HCT116 (cell line): ENCODE measurements around the gene REN. TPM values are rescaled to one million over a fixed set of nuclear protein-coding genes. Genes with fewer than 3 reads are reported as not detected.

Experiments used
- ATAC-seq: fragments of 200-7000 bp; cut with Tn5 transposase; 2 replicates; pipeline ENCODE4 v1.9.1; 2020; ENCODE audit warnings: mild to moderate bottlenecking, moderate library complexity
- BruUV-seq: library from RNA; stranded (reverse); fragments of 400-500 nt; replicated peaks from 2 replicates; lab custom pipeline; 2021; lab: Mats Ljungman, UMichigan
- CTCF ChIA-PET: fragments of 300-600 bp; sonication (Branson Sonifier 250); formaldehyde crosslinking; loops from one replicate; lab custom pipeline; 2021; ENCODE audit warnings: antibody characterized with exemption; lab: Charles Lee
- POLR2A ChIA-PET: fragments of 300-600, 350-600 bp; sonication (Branson Sonifier 250); formaldehyde crosslinking; loops from one replicate; lab custom pipeline; 2021; ENCODE audit warnings: antibody characterized with exemption; lab: Charles Lee
- RAD21 ChIA-PET, 2 experiments: fragments of 300-600 bp; sonication (Branson Sonifier 250); formaldehyde crosslinking; loops; one replicate each; lab custom pipeline; 2023; ENCODE audit warnings: low total read pairs in 2 of 2; ENCODE audit not compliant: uncharacterized antibody in 2 of 2, unreplicated experiment in 2 of 2, low non-redundant PET in 1 of 2; lab: Charles Lee
- DNase-seq: peaks from one replicate; pipeline ENCODE4 v3.0.0-alpha.2; 2010; ENCODE audit warnings: low read depth, low spot score
- H2AFZ ChIP-seq: fragments of 200-600 bp; shearing (Covaris generic), sonication (generic); 2 replicates; pipeline ENCODE4 v1.6.1; 2017; ENCODE audit warnings: low read depth, mixed run types, mixed read lengths, antibody characterized with exemption, low read length; ENCODE audit not compliant: poor library complexity, severe bottlenecking
- H3K27ac ChIP-seq: 2 replicates; pipeline ENCODE4 v1.5.1; 2012; ENCODE audit warnings: low read depth, low read length
- H3K27me3 ChIP-seq: fragments of 200-600 bp; sonication (generic); 2 replicates; pipeline ENCODE4 v1.6.1; 2016; ENCODE audit warnings: mixed run types, low read length, mixed read lengths; ENCODE audit not compliant: insufficient read depth
- H3K36me3 ChIP-seq, 2 experiments: fragments of 200-500 bp in 1 of 2; fragments of 200-600 bp in 1 of 2; sonication (Bioruptor generic) in 1 of 2; sonication (generic) in 1 of 2; 2 replicates each; pipeline versions ENCODE4 v1.5.1 to v1.6.1; 2014 to 2016; ENCODE audit warnings: low read length in 2 of 2, inconsistent platforms in 1 of 2, mixed read lengths in 1 of 2, mixed run types in 1 of 2; ENCODE audit not compliant: insufficient read depth in 2 of 2, control insufficient read depth in 1 of 2
- H3K4me1 ChIP-seq, 2 experiments: fragments of 200-600 bp in 1 of 2; sonication (generic) in 1 of 2; 2 replicates each; pipeline versions ENCODE4 v1.5.1 to v1.6.1; 2012 to 2017; ENCODE audit warnings: low read length in 2 of 2, inconsistent platforms in 1 of 2, mild to moderate bottlenecking in 1 of 2, mixed read lengths in 1 of 2, mixed run types in 1 of 2, moderate library complexity in 1 of 2; ENCODE audit not compliant: insufficient read depth in 2 of 2, control insufficient read depth in 1 of 2
- H3K4me2 ChIP-seq: fragments of 200-600 bp; sonication (generic); 2 replicates; pipeline ENCODE4 v1.6.1; 2017; ENCODE audit warnings: mixed run types, low read length, mixed read lengths
- H3K4me3 ChIP-seq, 2 experiments: fragments of 200-600 bp in 1 of 2; sonication (generic) in 1 of 2; replicated peaks in 1 of 2; 2 replicates each; pipeline ENCODE4 v1.5.1; 2011 to 2016; ENCODE audit warnings: low read length in 2 of 2, control low read depth in 1 of 2, low read depth in 1 of 2, mild to moderate bottlenecking in 1 of 2, mixed read lengths in 1 of 2, mixed run types in 1 of 2
- H3K79me2 ChIP-seq: fragments of 200-600 bp; sonication (generic); 2 replicates; pipeline ENCODE4 v1.6.1; 2017; ENCODE audit warnings: mild to moderate bottlenecking, mixed run types, low read length, moderate library complexity, mixed read lengths; ENCODE audit not compliant: insufficient read depth
- H3K9ac ChIP-seq: fragments of 200-600 bp; sonication (generic); 2 replicates; pipeline ENCODE4 v1.6.1; 2016; ENCODE audit warnings: low read length, mixed read lengths
- H3K9me2 ChIP-seq: fragments of 200-600 bp; sonication (generic), shearing (Covaris generic); 2 replicates; pipeline ENCODE4 v1.6.1; 2017; ENCODE audit warnings: mixed run types, mild to moderate bottlenecking, moderate library complexity; ENCODE audit not compliant: insufficient read depth
- H3K9me3 ChIP-seq, 2 experiments: fragments of 200-500 bp in 1 of 2; fragments of 200-600 bp in 1 of 2; sonication (Bioruptor generic) in 1 of 2; sonication (generic) in 1 of 2; 2 replicates each; pipeline ENCODE4 v1.6.1; 2014 to 2017; ENCODE audit warnings: low read length in 2 of 2, mixed read lengths in 2 of 2, inconsistent platforms in 1 of 2, low read depth in 1 of 2, mild to moderate bottlenecking in 1 of 2, mixed run types in 1 of 2, moderate library complexity in 1 of 2; ENCODE audit not compliant: control insufficient read depth in 1 of 2, insufficient read depth in 1 of 2
- H4K20me1 ChIP-seq: fragments of 200-600 bp; sonication (generic), shearing (Covaris generic); 2 replicates; pipeline ENCODE4 v1.6.1; 2017; ENCODE audit warnings: mixed run types, mild to moderate bottlenecking, moderate library complexity; ENCODE audit not compliant: insufficient read depth
- ATF3 ChIP-seq: IDR thresholded peaks from 2 replicates; pipeline ENCODE4 v1.6.1; 2012
- CBX3 ChIP-seq: IDR thresholded peaks from 2 replicates; pipeline ENCODE4 v1.6.1; 2012; ENCODE audit warnings: low read depth
- CEBPB ChIP-seq: IDR thresholded peaks from 2 replicates; pipeline ENCODE4 v1.6.1; 2012; ENCODE audit warnings: low read depth
- EZH2 ChIP-seq: fragments of 200-600 bp; sonication (generic); IDR thresholded peaks from 2 replicates; pipeline ENCODE4 v1.6.1; 2017; ENCODE audit warnings: antibody characterized with exemption, mixed run types
- EZH2phosphoT487 ChIP-seq: fragments of 200-600 bp; IDR thresholded peaks from 2 replicates; pipeline ENCODE4 v1.6.1; 2018; ENCODE audit warnings: antibody characterized with exemption, borderline replicate concordance
- FOSL1 ChIP-seq: IDR thresholded peaks from 2 replicates; pipeline ENCODE4 v1.6.1; 2012; ENCODE audit warnings: low read depth
- JUND ChIP-seq: IDR thresholded peaks from 2 replicates; pipeline ENCODE4 v1.6.1; 2012
- MAX ChIP-seq: IDR thresholded peaks from 2 replicates; pipeline ENCODE4 v1.6.1; 2012
- POLR2A ChIP-seq: IDR thresholded peaks from 2 replicates; pipeline ENCODE4 v1.7.0; 2011; ENCODE audit warnings: borderline replicate concordance; ENCODE audit not compliant: insufficient read depth, insufficient read length; ENCODE audit errors: extremely low read depth
- RAD21 ChIP-seq: IDR thresholded peaks from 2 replicates; pipeline ENCODE4 v1.6.1; 2012; ENCODE audit warnings: low read depth, mild to moderate bottlenecking
- REST ChIP-seq: IDR thresholded peaks from 2 replicates; pipeline ENCODE4 v1.6.1; 2012; ENCODE audit warnings: low read depth
- SIN3A ChIP-seq: IDR thresholded peaks from 2 replicates; pipeline ENCODE4 v1.6.1; 2012; ENCODE audit warnings: low read depth
- SP1 ChIP-seq: IDR thresholded peaks from 2 replicates; pipeline ENCODE4 v1.6.1; 2012; ENCODE audit warnings: low read depth
- SRF ChIP-seq: IDR thresholded peaks from 2 replicates; pipeline ENCODE4 v1.6.1; 2012; ENCODE audit warnings: low read depth
- TCF7L2 ChIP-seq: IDR thresholded peaks from 2 replicates; pipeline ENCODE4 v1.7.0; 2011; ENCODE audit warnings: borderline replicate concordance, inconsistent platforms; ENCODE audit not compliant: insufficient read depth, insufficient read length; ENCODE audit errors: extremely low read depth
- YY1 ChIP-seq: IDR thresholded peaks from 2 replicates; pipeline ENCODE4 v1.6.1; 2011; ENCODE audit warnings: low read length, low read depth, moderate library complexity, mild to moderate bottlenecking; ENCODE audit not compliant: insufficient replicate concordance; ENCODE audit errors: extremely low read depth
- ZBTB33 ChIP-seq: IDR thresholded peaks from 2 replicates; pipeline ENCODE4 v1.6.1; 2011; ENCODE audit warnings: mild to moderate bottlenecking, low read length, moderate library complexity; ENCODE audit not compliant: insufficient replicate concordance; ENCODE audit errors: extremely low read depth
- ZFX ChIP-seq: fragments of 450-650 bp; IDR thresholded peaks from 2 replicates; pipeline ENCODE4 v1.6.1; 2017
- ZNF274 ChIP-seq: fragments of 200-500 bp; sonication (Bioruptor generic); IDR thresholded peaks from 2 replicates; pipeline ENCODE4 v1.6.1; 2014; ENCODE audit warnings: mild to moderate bottlenecking, low read depth, low read length, inconsistent platforms
- intact Hi-C: fragments of 100-400 bp; cut with micrococcal nuclease; formaldehyde crosslinking; loops from 2 replicates; pipeline ENCODE4 v1.10.0; 2022
- total RNA-seq: library from RNA; stranded (reverse); gene quantifications from one replicate; pipeline ENCODE4 v1.2.1, GENCODE V29; 2021; ENCODE audit not compliant: unreplicated experiment

Gene REN
- total RNA-seq, 1 experiment from 2014 or later: 0.47 TPM

GRCh38 chr1:204161609-204162493, 4.3 kb downstream of the REN start:
- H3K4me2 ChIP-seq: peak overlapping the region; percentile 41
- H2AFZ ChIP-seq: peak overlapping the region; percentile 55
- no peak; the same call in 1 of the 2 replicates for ATAC-seq
- TF ChIP-seq CEBPB (no peak), YY1 (no peak), MAX (no peak), SP1 (no peak), EZH2 (no peak), ZNF274 (no peak), POLR2A (no peak), CBX3 (no peak), ATF3 (no peak), ZBTB33 (no peak), ZFX (no peak), SIN3A (no peak), SRF (no peak), TCF7L2 (no peak), REST (no peak), EZH2phosphoT487 (no peak), JUND (no peak), RAD21 (no peak), FOSL1 (no peak)

More at GRCh38 chr1:204161609-204162493, 4.3 kb downstream of the REN start:
- H3K27ac ChIP-seq: no peak overlapping the region
- H4K20me1 ChIP-seq: no peaks in the 10 kb centered on the region
- H3K9me3 ChIP-seq: no peaks in the 10 kb centered on the region
- ChIA-PET POLR2A (no interaction called here), RAD21 (interaction anchor here (0.6 to 3.2 kb wide), 10 partner anchors 8 to 301 kb away, joined by 3 to 17 read pairs (median 5); partner anchors contain the start of gene GOLT1A (in 1 of the 2)), CTCF (interaction anchor here (0.7 to 4.1 kb wide), 22 partner anchors 11 to 645 kb away, joined by 3 to 53 read pairs (median 7); partner anchors contain the start of genes ETNK2, GOLT1A, PLEKHA6 and SNRPE)
- intact Hi-C loops: loop anchor here (1.0 to 5.0 kb wide), 7 partner anchors 37 to 341 kb away; partner anchors contain the start of gene SNRPE
- no peak for DNase-seq
- H3K9ac ChIP-seq: no peak overlapping the region
- peaks cover 0 to 15% of the 10 kb centered on the region in 2 experiments; a peak in 2 of 4 replicates for H3K4me1 ChIP-seq
- BruUV-seq: no TSS peak
- H3K36me3 ChIP-seq: no peaks in the 10 kb centered on the region
- no peaks in the 10 kb centered on the region for H3K27me3 ChIP-seq
- H3K79me2 ChIP-seq: no peaks in the 10 kb centered on the region
- H3K9me2 ChIP-seq: no peaks in the 10 kb centered on the region
- H3K4me3 ChIP-seq: no peak overlapping the region
